T-cell (primary cell): ENCODE results near the gene SLC43A3. TPM values are rescaled to one million over a fixed set of nuclear protein-coding genes. Genes with fewer than 3 reads are reported as not detected.
"Not testable (repeated sequence)": the region's sequence is repeated elsewhere in the genome, so short reads cannot be mapped to it uniquely, and the experiment has no call there.

Experiments used
- ATAC-seq, 4 experiments: fragments of 200-7000 bp in 3 of 4; fragments of 150-1000 bp in 1 of 4; cut with Tn5 transposase; replicated peaks in 1 of 4; 1 replicate in 3 of 4; 2 replicates in 1 of 4; pipeline ENCODE4 v1.10.0; 2021; ENCODE audit warnings: moderate library complexity in 3 of 4, mild to moderate bottlenecking in 2 of 4, moderate number of reproducible peaks in 1 of 4
- CTCF ChIA-PET, 2 donors: fragments of 300-600 bp; sonication (Branson Sonifier 250); formaldehyde crosslinking; loops; one replicate each; lab custom pipeline; 2022; ENCODE audit warnings: antibody characterized with exemption in 2 of 2; lab: Charles Lee
- POLR2A ChIA-PET, 2 donors: fragments of 300-600 bp; sonication (Branson Sonifier 250); formaldehyde crosslinking; loops; one replicate each; lab custom pipeline; 2022; ENCODE audit warnings: antibody characterized with exemption in 2 of 2; lab: Charles Lee
- DNase-seq, 35 experiments: peaks; one replicate each; pipeline versions ENCODE4 v3.0.0 to v3.0.0-alpha.2; 2013 to 2023
- H3K27ac ChIP-seq: one replicate; pipeline ENCODE4 v1.5.1; 2013; ENCODE audit warnings: low read length
- H3K27me3 ChIP-seq, 2 experiments: replicated peaks in 1 of 2; 1 replicate in 1 of 2; 2 replicates in 1 of 2; pipeline versions ENCODE4 v1.6.1 to v1.7.0; 2013; ENCODE audit warnings: low read length in 1 of 2, mixed read lengths in 1 of 2; ENCODE audit not compliant: control insufficient read depth in 2 of 2, insufficient read depth in 2 of 2; ENCODE audit errors: extremely low read depth in 1 of 2
- H3K36me3 ChIP-seq, 2 donors: 1 replicate in 1 of 2; 2 replicates in 1 of 2; pipeline versions ENCODE4 v1.6.1 to v1.7.0; 2013; ENCODE audit warnings: low read length in 1 of 2; ENCODE audit not compliant: control insufficient read depth in 2 of 2, insufficient read depth in 1 of 2; ENCODE audit errors: extremely low read depth in 1 of 2
- H3K4me1 ChIP-seq, 2 experiments: 1 replicate in 1 of 2; 2 replicates in 1 of 2; pipeline versions ENCODE4 v1.6.1 to v1.7.0; 2013; ENCODE audit warnings: low read length in 2 of 2, mixed read lengths in 1 of 2; ENCODE audit not compliant: insufficient read depth in 2 of 2, control insufficient read depth in 1 of 2; ENCODE audit errors: extremely low read depth in 1 of 2
- H3K4me3 ChIP-seq, 2 donors: 1 replicate in 1 of 2; 2 replicates in 1 of 2; pipeline versions ENCODE4 v1.5.1 to v1.7.0; 2013; ENCODE audit warnings: mild to moderate bottlenecking in 2 of 2, low read length in 1 of 2, moderate library complexity in 1 of 2; ENCODE audit not compliant: control insufficient read depth in 1 of 2; ENCODE audit errors: extremely low read depth in 1 of 2
- H3K9me3 ChIP-seq: 2 replicates; pipeline ENCODE4 v1.7.0; 2013
- H3K27ac Mint-ChIP-seq, 2 donors: one replicate each; pipeline ENCODE4 v1.8.0; 2020 to 2021; ENCODE audit warnings: mild to moderate bottlenecking in 2 of 2, mixed read lengths in 2 of 2
- H3K27me3 Mint-ChIP-seq, 2 donors: one replicate each; pipeline ENCODE4 v1.8.0; 2021 to 2022; ENCODE audit warnings: mixed read lengths in 2 of 2
- H3K36me3 Mint-ChIP-seq: one replicate; pipeline ENCODE4 v1.8.0; 2021; ENCODE audit warnings: mixed read lengths
- H3K4me1 Mint-ChIP-seq, 3 donors: one replicate each; pipeline ENCODE4 v1.8.0; 2020 to 2022; ENCODE audit warnings: mixed read lengths in 3 of 3, mild to moderate bottlenecking in 1 of 3
- H3K4me3 Mint-ChIP-seq, 3 donors: one replicate each; pipeline ENCODE4 v1.8.0; 2020 to 2022; ENCODE audit warnings: mild to moderate bottlenecking in 3 of 3, mixed read lengths in 3 of 3, moderate library complexity in 3 of 3
- H3K9me3 Mint-ChIP-seq, 3 donors: one replicate each; pipeline ENCODE4 v1.8.0; 2020 to 2022; ENCODE audit warnings: mixed read lengths in 3 of 3
- WGBS: methylation state at CpG from one replicate; pipeline ENCODE4 v1.1.5; 2013; ENCODE audit warnings: missing lambda C conversion rate; ENCODE audit not compliant: insufficient coverage; 5-methylcytosine and 5-hydroxymethylcytosine counted together
- total RNA-seq, 35 experiments: library from RNA in 6 of 35; stranded (reverse) in 6 of 35; fragments of 120-200 nt in 1 of 35; gene quantifications; one replicate each; pipeline versions ENCODE4 v1.2.1 to v1.2.4 and lab custom pipeline; 2013 to 2026

The SLC43A3 gene
- total RNA-seq, 5 donors from 2014 or later (not counting 1 experiment from before 2014, with no cell fraction given), result 9.9 to 18.1 (median 13.6) TPM

GRCh38 chr11:57446055-57446454 is 19.1 kb upstream of the SLC43A3 start:
- H3K4me1 Mint-ChIP-seq, result no peaks in the 10 kb centered on the region
- 67% methylated on average over 1 of the region's 1 CpG for WGBS
- no peaks in the 10 kb centered on the region for H3K4me1 ChIP-seq

GRCh38 chr11:57445122-57445394 is 18.1 kb upstream of the SLC43A3 start:
- H3K9me3 ChIP-seq, H3K36me3 Mint-ChIP-seq, H3K9me3 Mint-ChIP-seq, H3K4me3 ChIP-seq, H3K4me3 Mint-ChIP-seq, H3K36me3 ChIP-seq, POLR2A ChIA-PET, H3K4me1 Mint-ChIP-seq, H3K27ac ChIP-seq, DNase-seq, ATAC-seq, H3K4me1 ChIP-seq: not testable (repeated sequence)
- WGBS, result no CpG with 5 or more reads among the region's 9 CpGs
- peaks cover 0 to 12% of the 10 kb centered on the region in 2 experiments for H3K27me3 ChIP-seq
- peaks cover 14% of the 10 kb centered on the region in 2 donors for H3K27me3 Mint-ChIP-seq
- peak overlapping the region in 1 of 2 donors; percentile 21 for H3K27ac Mint-ChIP-seq
- CTCF ChIA-PET, result interaction anchor here in 1 of 2 donors (1.0 kb wide), 1 partner anchor 12 kb away, joined by 4 read pairs; no protein-coding TSS in a partner anchor

More at GRCh38 chr11:57446055-57446454, 19.1 kb upstream of the SLC43A3 start:
- Mint-ChIP-seq H3K9me3 (no peaks in the 10 kb centered on the region), H3K27me3 (peaks cover 14 to 17% of the 10 kb centered on the region in 2 donors), H3K36me3 (no peaks in the 10 kb centered on the region), H3K27ac (no peak overlapping the region), H3K4me3 (no peak overlapping the region)
- no peak overlapping the region for H3K4me3 ChIP-seq
- no peaks in the 10 kb centered on the region for H3K36me3 ChIP-seq
- H3K9me3 ChIP-seq, result no peaks in the 10 kb centered on the region
- ATAC-seq, result no peak
- DNase-seq, result no peak
- ChIA-PET POLR2A (interaction anchor here in 1 of 2 donors (0.7 kb wide), 1 partner anchor 1078 kb away, joined by 4 read pairs; no protein-coding TSS in a partner anchor), CTCF (interaction anchor here in 1 of 2 donors (1.6 kb wide), 1 partner anchor 11 kb away, joined by 5 read pairs; no protein-coding TSS in a partner anchor)
- H3K27me3 ChIP-seq, result peaks cover 0 to 12% of the 10 kb centered on the region in 2 experiments
- no peak overlapping the region for H3K27ac ChIP-seq

GRCh38 chr11:57444362-57445121 is 17.6 kb upstream of the SLC43A3 start:
- Histone ChIP-seq H3K4me1 (no peaks in the 10 kb centered on the region), H3K27ac (no peak overlapping the region), H3K27me3 (peaks cover 0 to 12% of the 10 kb centered on the region in 2 experiments), H3K36me3 (no peaks in the 10 kb centered on the region), H3K9me3 (no peaks in the 10 kb centered on the region), H3K4me3 (no peak overlapping the region)
- no peaks in the 10 kb centered on the region for H3K36me3 Mint-ChIP-seq
- H3K4me1 Mint-ChIP-seq, result no peaks in the 10 kb centered on the region
- no peak overlapping the region for H3K4me3 Mint-ChIP-seq
- peaks cover 11 to 12% of the 10 kb centered on the region in 2 donors for H3K27me3 Mint-ChIP-seq
- ChIA-PET POLR2A (no interaction called here), CTCF (interaction anchor here in 1 of 2 donors (1.0 kb wide), 1 partner anchor 13 kb away, joined by 4 read pairs; no protein-coding TSS in a partner anchor)
- no peak overlapping the region for H3K27ac Mint-ChIP-seq
- WGBS, result 87% methylated on average over 4 of the region's 9 CpGs
- no peak for DNase-seq
- no peak for ATAC-seq
- H3K9me3 Mint-ChIP-seq, result no peaks in the 10 kb centered on the region

GRCh38 chr11:57440744-57441414 is 14.0 kb upstream of the SLC43A3 start:
- Mint-ChIP-seq H3K27ac (no peak overlapping the region), H3K36me3 (no peaks in the 10 kb centered on the region), H3K9me3 (no peaks in the 10 kb centered on the region), H3K4me1 (no peaks in the 10 kb centered on the region), H3K4me3 (no peak overlapping the region), H3K27me3 (no peaks in the 10 kb centered on the region)
- Histone ChIP-seq H3K4me1 (no peaks in the 10 kb centered on the region), H3K27me3 (no peaks in the 10 kb centered on the region), H3K27ac (no peak overlapping the region), H3K36me3 (no peaks in the 10 kb centered on the region), H3K4me3 (no peak overlapping the region), H3K9me3 (no peaks in the 10 kb centered on the region)
- DNase-seq, result no peak
- ATAC-seq, result no peak
- ChIA-PET CTCF (no interaction called here), POLR2A (no interaction called here)
- 78% methylated on average over 1 of the region's 4 CpGs for WGBS

GRCh38 chr11:57439786-57440185 is 12.9 kb upstream of the SLC43A3 start:
- no peak overlapping the region for H3K27ac Mint-ChIP-seq
- H3K9me3 Mint-ChIP-seq, result no peaks in the 10 kb centered on the region
- Histone ChIP-seq H3K27me3 (no peaks in the 10 kb centered on the region), H3K36me3 (no peaks in the 10 kb centered on the region), H3K4me3 (no peak overlapping the region), H3K4me1 (no peaks in the 10 kb centered on the region), H3K9me3 (no peaks in the 10 kb centered on the region), H3K27ac (no peak overlapping the region)
- ATAC-seq (no peak), DNase-seq (no peak)
- H3K4me1 Mint-ChIP-seq, result no peaks in the 10 kb centered on the region
- WGBS, result 76% methylated on average over 6 of the region's 6 CpGs
- POLR2A ChIA-PET, result no interaction called here
- no peaks in the 10 kb centered on the region for H3K36me3 Mint-ChIP-seq
- no peaks in the 10 kb centered on the region for H3K27me3 Mint-ChIP-seq
- CTCF ChIA-PET, result interaction anchor here in 1 of 2 donors (0.9 kb wide), 1 partner anchor 18 kb away, joined by 3 read pairs; no protein-coding TSS in a partner anchor
- no peak overlapping the region for H3K4me3 Mint-ChIP-seq

GRCh38 chr11:57438345-57439285 is 11.7 kb upstream of the SLC43A3 start:
- Mint-ChIP-seq H3K27ac (no peak overlapping the region), H3K4me1 (no peaks in the 10 kb centered on the region), H3K27me3 (no peaks in the 10 kb centered on the region), H3K36me3 (no peaks in the 10 kb centered on the region), H3K4me3 (no peak overlapping the region), H3K9me3 (no peaks in the 10 kb centered on the region)
- 85% methylated on average over 12 of the region's 12 CpGs for WGBS
- Histone ChIP-seq H3K4me3 (no peak overlapping the region), H3K27me3 (no peaks in the 10 kb centered on the region), H3K36me3 (no peaks in the 10 kb centered on the region), H3K9me3 (no peaks in the 10 kb centered on the region), H3K27ac (no peak overlapping the region), H3K4me1 (no peaks in the 10 kb centered on the region)
- no peak for ATAC-seq
- DNase-seq, result no peak
- CTCF ChIA-PET, result no interaction called here
- POLR2A ChIA-PET, result no interaction called here
